ENCODE data around the gene CFAP69. TPM values are rescaled to one million over a fixed set of nuclear protein-coding genes. Genes with fewer than 3 reads are reported as not detected.

The CFAP69 gene
- total RNA-seq, 1 experiment from 2014 or later, result 4.1 TPM

DNA sequence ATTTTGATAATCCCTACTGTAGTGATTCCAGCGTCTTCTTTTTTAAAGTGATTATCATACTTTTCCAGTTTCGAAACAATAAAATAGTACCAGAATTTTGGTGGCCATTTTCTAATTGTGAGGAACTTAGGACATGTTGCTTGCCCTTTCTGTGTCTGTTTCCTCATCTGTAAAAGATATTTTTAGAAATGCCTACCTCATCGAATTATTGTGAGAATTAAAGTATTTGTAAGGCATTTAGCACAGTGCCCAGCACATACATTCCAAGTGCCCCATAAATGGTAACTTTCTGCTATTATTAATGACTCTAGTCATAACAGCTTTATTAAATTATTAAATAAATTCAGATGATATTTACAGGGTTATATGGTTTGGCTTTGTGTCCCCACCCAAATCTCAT lies 3.7 kb downstream of the CFAP69 start:
- intact Hi-C loops (cut with micrococcal nuclease), result no loop called here
- no peak overlapping the region for H3K4me3 ChIP-seq (replicated peaks in 1 of 2; ENCODE audit: low read depth in 1 of 2, low read length in 2 of 2)
- H3K79me2 ChIP-seq (ENCODE audit: insufficient read depth, low read length), result no peaks in the 10 kb centered on the region
- no peak for ATAC-seq
- no peaks in the 10 kb centered on the region for H4K20me1 ChIP-seq (ENCODE audit: insufficient read depth)
- no TSS peak for BruUV-seq (replicated peaks)
- ChIA-PET POLR2A (no interaction called here), RAD21 (ENCODE audit: low non-redundant PET in 1 of 2, low total read pairs in 2 of 2, uncharacterized antibody in 2 of 2, unreplicated experiment in 2 of 2) (no interaction called here), CTCF (no interaction called here)
- TF ChIP-seq, protein P1, sequence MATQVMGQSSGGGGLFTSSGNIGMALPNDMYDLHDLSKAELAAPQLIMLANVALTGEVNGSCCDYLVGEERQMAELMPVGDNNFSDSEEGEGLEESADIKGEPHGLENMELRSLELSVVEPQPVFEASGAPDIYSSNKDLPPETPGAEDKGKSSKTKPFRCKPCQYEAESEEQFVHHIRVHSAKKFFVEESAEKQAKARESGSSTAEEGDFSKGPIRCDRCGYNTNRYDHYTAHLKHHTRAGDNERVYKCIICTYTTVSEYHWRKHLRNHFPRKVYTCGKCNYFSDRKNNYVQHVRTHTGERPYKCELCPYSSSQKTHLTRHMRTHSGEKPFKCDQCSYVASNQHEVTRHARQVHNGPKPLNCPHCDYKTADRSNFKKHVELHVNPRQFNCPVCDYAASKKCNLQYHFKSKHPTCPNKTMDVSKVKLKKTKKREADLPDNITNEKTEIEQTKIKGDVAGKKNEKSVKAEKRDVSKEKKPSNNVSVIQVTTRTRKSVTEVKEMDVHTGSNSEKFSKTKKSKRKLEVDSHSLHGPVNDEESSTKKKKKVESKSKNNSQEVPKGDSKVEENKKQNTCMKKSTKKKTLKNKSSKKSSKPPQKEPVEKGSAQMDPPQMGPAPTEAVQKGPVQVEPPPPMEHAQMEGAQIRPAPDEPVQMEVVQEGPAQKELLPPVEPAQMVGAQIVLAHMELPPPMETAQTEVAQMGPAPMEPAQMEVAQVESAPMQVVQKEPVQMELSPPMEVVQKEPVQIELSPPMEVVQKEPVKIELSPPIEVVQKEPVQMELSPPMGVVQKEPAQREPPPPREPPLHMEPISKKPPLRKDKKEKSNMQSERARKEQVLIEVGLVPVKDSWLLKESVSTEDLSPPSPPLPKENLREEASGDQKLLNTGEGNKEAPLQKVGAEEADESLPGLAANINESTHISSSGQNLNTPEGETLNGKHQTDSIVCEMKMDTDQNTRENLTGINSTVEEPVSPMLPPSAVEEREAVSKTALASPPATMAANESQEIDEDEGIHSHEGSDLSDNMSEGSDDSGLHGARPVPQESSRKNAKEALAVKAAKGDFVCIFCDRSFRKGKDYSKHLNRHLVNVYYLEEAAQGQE (IDR thresholded peaks at IDR 0.05; ENCODE audit: low read depth), result no peak
- no peak for TF ChIP-seq POLR2AphosphoS5 (IDR thresholded peaks at IDR 0.05; ENCODE audit: low read depth, low read length)
- H2AFZ ChIP-seq (ENCODE audit: low read depth, low read length, poor library complexity, severe bottlenecking), result no peak overlapping the region
- peaks cover 2 to 15% of the 10 kb centered on the region in 2 experiments; a peak in 1 of 4 replicates for H3K4me1 ChIP-seq (ENCODE audit: control insufficient read depth in 1 of 2, insufficient read depth in 2 of 2, low read length in 2 of 2)
- no peak for DNase-seq (ENCODE audit: low read depth, low spot score)
- no peak overlapping the region for H3K9ac ChIP-seq (ENCODE audit: low read length)
- no peaks in the 10 kb centered on the region for H3K27me3 ChIP-seq (ENCODE audit: insufficient read depth, low read length)
- no peak overlapping the region for H3K27ac ChIP-seq (ENCODE audit: low read depth, low read length)
- H3K36me3 ChIP-seq (ENCODE audit: control insufficient read depth in 1 of 2, insufficient read depth in 2 of 2, low read length in 2 of 2), result no peaks in the 10 kb centered on the region
- H3K9me3 ChIP-seq (ENCODE audit: control insufficient read depth in 1 of 2, insufficient read depth in 1 of 2, low read depth in 1 of 2, low read length in 2 of 2), result no peaks in the 10 kb centered on the region
- H3K4me2 ChIP-seq (ENCODE audit: low read length), result no peak overlapping the region
- H3K9me2 ChIP-seq (ENCODE audit: insufficient read depth), result no peaks in the 10 kb centered on the region

DNA sequence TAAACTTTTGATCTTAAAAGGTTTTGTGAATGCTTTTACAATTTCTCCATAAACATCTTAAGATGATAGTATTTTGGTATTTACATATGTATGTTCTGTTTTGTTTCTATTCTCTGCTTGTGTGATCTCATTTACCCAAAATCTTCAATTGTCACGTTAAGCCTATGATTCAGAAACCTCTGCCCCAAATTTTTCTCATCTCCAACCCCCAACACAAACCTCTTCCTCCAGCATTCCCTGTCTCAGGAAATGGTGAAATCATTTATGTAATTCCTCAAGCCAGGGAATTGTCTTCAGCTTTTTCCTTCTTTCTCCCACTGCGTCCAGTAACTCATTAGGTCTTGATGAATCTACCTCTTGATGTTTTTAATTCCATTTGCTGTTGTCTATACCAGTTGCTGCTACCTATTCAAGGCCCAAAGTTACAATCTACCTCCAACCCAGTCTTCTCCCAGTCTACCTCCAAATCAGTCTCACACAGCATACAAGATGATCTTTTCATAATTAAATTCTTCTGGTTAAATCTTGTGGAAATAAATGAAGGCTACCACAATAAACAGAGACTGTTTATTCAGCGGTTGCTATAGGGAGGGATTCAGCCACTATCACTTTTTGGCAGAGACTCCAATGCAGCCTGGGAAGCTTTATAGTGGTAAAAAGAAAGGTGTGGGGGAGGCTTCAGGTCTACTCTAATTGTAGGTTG lies 5.8 kb downstream of the CFAP69 start:
- Histone ChIP-seq H4K20me1 (ENCODE audit: insufficient read depth) (no peaks in the 10 kb centered on the region), H3K27me3 (ENCODE audit: insufficient read depth, low read length) (no peaks in the 10 kb centered on the region), H3K79me2 (ENCODE audit: insufficient read depth, low read length) (no peaks in the 10 kb centered on the region), H3K27ac (ENCODE audit: low read depth, low read length) (no peak overlapping the region), H3K9me2 (ENCODE audit: insufficient read depth) (no peaks in the 10 kb centered on the region), H3K36me3 (ENCODE audit: control insufficient read depth in 1 of 2, insufficient read depth in 2 of 2, low read length in 2 of 2) (no peaks in the 10 kb centered on the region), H2AFZ (ENCODE audit: low read depth, low read length, poor library complexity, severe bottlenecking) (no peak overlapping the region), H3K4me2 (ENCODE audit: low read length) (no peak overlapping the region), H3K4me1 (ENCODE audit: control insufficient read depth in 1 of 2, insufficient read depth in 2 of 2, low read length in 2 of 2) (peaks cover 0 to 2% of the 10 kb centered on the region in 2 experiments; a peak in 1 of 4 replicates), H3K9ac (ENCODE audit: low read length) (no peak overlapping the region), H3K4me3 (replicated peaks in 1 of 2; ENCODE audit: low read depth in 1 of 2, low read length in 2 of 2) (no peak overlapping the region), H3K9me3 (ENCODE audit: control insufficient read depth in 1 of 2, insufficient read depth in 1 of 2, low read depth in 1 of 2, low read length in 2 of 2) (no peaks in the 10 kb centered on the region)
- intact Hi-C loops (cut with micrococcal nuclease), result no loop called here
- DNase-seq (ENCODE audit: low read depth, low spot score) (no peak), ATAC-seq (no peak)
- CTCF ChIA-PET, result no interaction called here
- POLR2A ChIA-PET, result interaction anchor here (1.0 to 1.5 kb wide), 2 partner anchors 39 to 72 kb away, joined by 3 read pairs; partner anchors contain the start of gene STEAP2
- BruUV-seq (replicated peaks), result no TSS peak
- RAD21 ChIA-PET (ENCODE audit: low non-redundant PET in 1 of 2, low total read pairs in 2 of 2, uncharacterized antibody in 2 of 2, unreplicated experiment in 2 of 2), result no interaction called here
- TF ChIP-seq POLR2AphosphoS5 (IDR thresholded peaks at IDR 0.05; ENCODE audit: low read depth, low read length) (no peak), YY1 (IDR thresholded peaks at IDR 0.05; ENCODE audit: extremely low read depth, insufficient replicate concordance, low read depth, low read length) (no peak), EZH2phosphoT487 (IDR thresholded peaks at IDR 0.05; ENCODE audit: borderline replicate concordance) (no peak), EGR1 (IDR thresholded peaks at IDR 0.05; ENCODE audit: low read depth) (no peak), POLR2A (IDR thresholded peaks at IDR 0.05; ENCODE audit: borderline replicate concordance, extremely low read depth, insufficient read depth, insufficient read length) (no peak), CEBPB (IDR thresholded peaks at IDR 0.05; ENCODE audit: low read depth) (no peak), ELF1 (IDR thresholded peaks at IDR 0.05; ENCODE audit: borderline replicate concordance, low read depth) (no peak), SP1 (IDR thresholded peaks at IDR 0.05; ENCODE audit: low read depth) (no peak), MAX (IDR thresholded peaks at IDR 0.05) (no peak), EZH2 (IDR thresholded peaks at IDR 0.05) (no peak), TCF7L2 (IDR thresholded peaks at IDR 0.05; ENCODE audit: borderline replicate concordance, extremely low read depth, insufficient read depth, insufficient read length) (no peak)
- TF ChIP-seq, protein P1 (IDR thresholded peaks at IDR 0.05; ENCODE audit: low read depth), result no peak
